Right lobe of liver (tissue), 6 donors: ENCODE data around the gene TM4SF18. TPM values are rescaled to one million over a fixed set of nuclear protein-coding genes. Genes with fewer than 3 reads are reported as not detected.

ENCODE experiments used
- ATAC-seq, 4 donors: fragments of 200-7000 bp; cut with Tn5 transposase; one replicate each; pipeline ENCODE4 v1.9.1; 2020; ENCODE audit warnings: mild to moderate bottlenecking in 4 of 4, moderate library complexity in 4 of 4
- DNase-seq, 3 donors: peaks; one replicate each; pipeline ENCODE4 v3.0.0-alpha.2; 2020
- H3K27ac ChIP-seq, 3 donors: fragments of 200-600 bp; one replicate each; pipeline ENCODE4 v1.8.0; 2022
- H3K27me3 ChIP-seq, 2 donors: fragments of 200-600 bp; one replicate each; pipeline ENCODE4 v1.8.0; 2022
- H3K36me3 ChIP-seq, 4 donors: fragments of 200-600 bp; sonication (generic) in 1 of 4; one replicate each; pipeline versions ENCODE4 v1.5.1 to v1.8.0; 2017 to 2022; ENCODE audit warnings: control low read depth in 1 of 4
- H3K4me1 ChIP-seq, 4 donors: fragments of 200-600 bp; sonication (generic) in 1 of 4; one replicate each; pipeline versions ENCODE4 v1.5.1 to v1.8.0; 2017 to 2022; ENCODE audit warnings: control low read depth in 1 of 4
- H3K4me3 ChIP-seq, 3 donors: fragments of 200-600 bp; one replicate each; pipeline ENCODE4 v1.8.0; 2022
- H3K9me3 ChIP-seq, 4 donors: fragments of 200-600 bp; sonication (generic) in 1 of 4; one replicate each; pipeline versions ENCODE4 v1.5.1 to v1.8.0; 2017 to 2022; ENCODE audit warnings: control low read depth in 1 of 4
- POLR2A ChIP-seq: fragments of 450-650 bp; IDR thresholded peaks from one replicate; pipeline ENCODE4 v1.6.1; 2017; ENCODE audit warnings: antibody characterized with exemption, mild to moderate bottlenecking
- WGBS: methylation state at CpG from one replicate; pipeline ENCODE4 v1.1.6; 2018; ENCODE audit warnings: low coverage, low lambda C conversion rate; ENCODE audit not compliant: insufficient coverage; ENCODE audit errors: missing lambda C conversion rate; 5-methylcytosine and 5-hydroxymethylcytosine counted together
- intact Hi-C, 2 donors: fragments of 100-400 bp; cut with DNase I; formaldehyde crosslinking; loops; one replicate each; pipeline versions ENCODE4 v1.11.2 to v1.14.1; 2022
- total RNA-seq, 6 experiments: library from RNA; depleted of rRNA in 2 of 6; stranded (reverse); fragments of >200 nt in 2 of 6; fragmentation: NEBNext Ultra II Directional in 3 of 6; extraction: Animal tissue kit (Norgen Biotek cat#: 25700) in 3 of 6; gene quantifications; one replicate each; pipeline versions ENCODE4 v1.1.0 to v1.2.4, GENCODE V29; 2016 to 2023
- TF ChIP-seq, protein P1 (sequence below), 4 donors: fragments of 200-600 bp in 3 of 4; fragments of 450-650 bp in 1 of 4; IDR thresholded peaks; one replicate each; pipeline versions ENCODE4 v1.5.1 to v1.8.0; 2016 to 2022; ENCODE audit warnings: antibody characterized with exemption in 4 of 4, mild to moderate bottlenecking in 2 of 4
- donor health status: DM: no; HTN: yes; CAD: no.
- donor health status: DM: no; HTN: no; CAD: no.
- donor health status: DM: no; HTN: no; CAD: no.
- donor health status: DM: no; HTN: yes; CAD: no.
- donor health status: DM: no; HTN: yes; CAD: no.

TM4SF18 gene
- total RNA-seq, 6 experiments from 2014 or later: 1.8 to 4.6 (median 3.1) TPM

- 57% methylated on average over 3 of the region's 3 CpGs for WGBS
- intact Hi-C loops: no loop called here
- ATAC-seq: no peak
Observed at GRCh38 chr3:149274220-149274619, 59.2 kb downstream of the TM4SF18 start.

GRCh38 chr3:149273096-149273751, 60.2 kb downstream of the TM4SF18 start:
- peak; percentile 77 to 96 (median 94) for ATAC-seq
- Histone ChIP-seq H3K4me3 (no peak overlapping the region), H3K4me1 (peaks cover 0 to 21% (median 0%) of the 10 kb centered on the region in 4 donors), H3K27me3 (no peaks in the 10 kb centered on the region), H3K9me3 (no peaks in the 10 kb centered on the region), H3K36me3 (no peaks in the 10 kb centered on the region), H3K27ac (no peak overlapping the region)
- TF ChIP-seq, protein P1, sequence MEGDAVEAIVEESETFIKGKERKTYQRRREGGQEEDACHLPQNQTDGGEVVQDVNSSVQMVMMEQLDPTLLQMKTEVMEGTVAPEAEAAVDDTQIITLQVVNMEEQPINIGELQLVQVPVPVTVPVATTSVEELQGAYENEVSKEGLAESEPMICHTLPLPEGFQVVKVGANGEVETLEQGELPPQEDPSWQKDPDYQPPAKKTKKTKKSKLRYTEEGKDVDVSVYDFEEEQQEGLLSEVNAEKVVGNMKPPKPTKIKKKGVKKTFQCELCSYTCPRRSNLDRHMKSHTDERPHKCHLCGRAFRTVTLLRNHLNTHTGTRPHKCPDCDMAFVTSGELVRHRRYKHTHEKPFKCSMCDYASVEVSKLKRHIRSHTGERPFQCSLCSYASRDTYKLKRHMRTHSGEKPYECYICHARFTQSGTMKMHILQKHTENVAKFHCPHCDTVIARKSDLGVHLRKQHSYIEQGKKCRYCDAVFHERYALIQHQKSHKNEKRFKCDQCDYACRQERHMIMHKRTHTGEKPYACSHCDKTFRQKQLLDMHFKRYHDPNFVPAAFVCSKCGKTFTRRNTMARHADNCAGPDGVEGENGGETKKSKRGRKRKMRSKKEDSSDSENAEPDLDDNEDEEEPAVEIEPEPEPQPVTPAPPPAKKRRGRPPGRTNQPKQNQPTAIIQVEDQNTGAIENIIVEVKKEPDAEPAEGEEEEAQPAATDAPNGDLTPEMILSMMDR (IDR thresholded peaks at IDR 0.05): peak; percentile 94 to 98 (median 96)
- no peak for TF ChIP-seq POLR2A
- WGBS: 32% methylated on average over 4 of the region's 4 CpGs
- DNase-seq: no peak
- intact Hi-C loops: no loop called here

More at GRCh38 chr3:149274220-149274619, 59.2 kb downstream of the TM4SF18 start:
- DNase-seq: no peak
- Histone ChIP-seq H3K27ac (no peak overlapping the region), H3K36me3 (no peaks in the 10 kb centered on the region), H3K4me3 (no peak overlapping the region), H3K27me3 (no peaks in the 10 kb centered on the region), H3K9me3 (no peaks in the 10 kb centered on the region), H3K4me1 (peaks cover 0 to 21% (median 0%) of the 10 kb centered on the region in 4 donors)
- no peak for TF ChIP-seq POLR2A
- TF ChIP-seq, protein P1 (IDR thresholded peaks at IDR 0.05): no peak

GRCh38 chr3:149271669-149272068, 61.8 kb downstream of the TM4SF18 start:
- ATAC-seq (peak; percentile 21 to 36 (median 22)), DNase-seq (no peak)
- 64% methylated on average over 6 of the region's 6 CpGs for WGBS
- intact Hi-C loops: no loop called here
- H3K4me1 ChIP-seq: peaks cover 0 to 11% (median 0%) of the 10 kb centered on the region in 4 donors
- TF ChIP-seq, protein P1 (IDR thresholded peaks at IDR 0.05): no peak
- TF ChIP-seq POLR2A: no peak
- H3K36me3 ChIP-seq: no peaks in the 10 kb centered on the region
- H3K9me3 ChIP-seq: no peaks in the 10 kb centered on the region
- H3K27ac ChIP-seq: no peak overlapping the region
- no peak overlapping the region for H3K4me3 ChIP-seq
- no peaks in the 10 kb centered on the region for H3K27me3 ChIP-seq

DNA sequence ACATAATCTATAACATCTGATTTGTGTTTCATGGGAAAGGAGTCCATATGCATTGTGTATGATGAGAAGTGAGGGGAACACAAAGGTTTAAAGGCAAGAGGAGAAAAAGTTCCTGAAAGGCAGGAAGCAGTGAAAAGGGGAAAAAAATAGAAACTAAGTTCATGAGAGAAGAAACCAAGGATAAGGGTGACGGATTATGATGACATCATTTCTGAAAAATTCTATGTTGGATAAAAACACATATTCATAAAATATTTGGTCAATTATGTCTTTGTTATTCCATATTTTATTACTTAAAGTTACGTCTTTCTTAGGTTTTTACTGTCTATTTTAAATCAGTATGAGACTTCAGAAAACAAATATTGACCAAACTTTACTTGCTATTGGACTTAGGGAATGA, 63.3 kb downstream of the TM4SF18 start:
- TF ChIP-seq, protein P1 (IDR thresholded peaks at IDR 0.05): no peak
- TF ChIP-seq POLR2A: no peak
- ATAC-seq: no peak
- intact Hi-C loops: no loop called here
- Histone ChIP-seq H3K9me3 (no peaks in the 10 kb centered on the region), H3K4me3 (no peak overlapping the region), H3K4me1 (peaks cover 0 to 5% (median 0%) of the 10 kb centered on the region in 4 donors), H3K27me3 (no peaks in the 10 kb centered on the region), H3K27ac (no peak overlapping the region), H3K36me3 (no peaks in the 10 kb centered on the region)
- WGBS: 59% methylated on average over 2 of the region's 2 CpGs
- DNase-seq: no peak
